Measurements from ENCODE around the gene POU6F2.

DNA sequence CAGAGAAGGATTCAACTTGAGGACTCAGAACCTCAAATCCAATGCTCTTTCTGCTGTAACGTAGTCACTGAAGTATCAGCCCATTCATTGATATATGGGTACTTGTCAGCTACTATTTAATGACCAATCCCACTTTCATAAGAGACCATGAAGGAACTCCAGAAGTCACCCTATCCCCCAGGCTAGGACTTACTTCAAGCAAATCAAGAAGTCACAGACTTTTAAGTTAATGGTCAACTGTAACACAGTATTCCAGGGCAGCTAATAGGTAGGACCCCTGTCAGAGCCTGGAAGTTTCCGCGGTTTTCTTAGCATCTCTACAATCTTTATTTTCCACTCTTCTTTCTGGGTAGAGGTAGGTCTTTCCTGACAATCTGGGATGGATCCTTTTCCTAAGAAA, 269.9 kb downstream of the POU6F2 start:
- TF ChIP-seq, protein P1, sequence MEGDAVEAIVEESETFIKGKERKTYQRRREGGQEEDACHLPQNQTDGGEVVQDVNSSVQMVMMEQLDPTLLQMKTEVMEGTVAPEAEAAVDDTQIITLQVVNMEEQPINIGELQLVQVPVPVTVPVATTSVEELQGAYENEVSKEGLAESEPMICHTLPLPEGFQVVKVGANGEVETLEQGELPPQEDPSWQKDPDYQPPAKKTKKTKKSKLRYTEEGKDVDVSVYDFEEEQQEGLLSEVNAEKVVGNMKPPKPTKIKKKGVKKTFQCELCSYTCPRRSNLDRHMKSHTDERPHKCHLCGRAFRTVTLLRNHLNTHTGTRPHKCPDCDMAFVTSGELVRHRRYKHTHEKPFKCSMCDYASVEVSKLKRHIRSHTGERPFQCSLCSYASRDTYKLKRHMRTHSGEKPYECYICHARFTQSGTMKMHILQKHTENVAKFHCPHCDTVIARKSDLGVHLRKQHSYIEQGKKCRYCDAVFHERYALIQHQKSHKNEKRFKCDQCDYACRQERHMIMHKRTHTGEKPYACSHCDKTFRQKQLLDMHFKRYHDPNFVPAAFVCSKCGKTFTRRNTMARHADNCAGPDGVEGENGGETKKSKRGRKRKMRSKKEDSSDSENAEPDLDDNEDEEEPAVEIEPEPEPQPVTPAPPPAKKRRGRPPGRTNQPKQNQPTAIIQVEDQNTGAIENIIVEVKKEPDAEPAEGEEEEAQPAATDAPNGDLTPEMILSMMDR (conservative IDR thresholded peaks at IDR 0.05; ENCODE audit: low read length) = no peak
- TF ChIP-seq EZH2phosphoT487 (IDR thresholded peaks at IDR 0.05; ENCODE audit: borderline replicate concordance) = no peak

Measured in Loucy (cell line).